ENCODE results near the gene LRRK2.
"Not testable (repeated sequence)": the region's sequence is repeated elsewhere in the genome, so short reads cannot be mapped to it uniquely, and the experiment has no call there.

DNA sequence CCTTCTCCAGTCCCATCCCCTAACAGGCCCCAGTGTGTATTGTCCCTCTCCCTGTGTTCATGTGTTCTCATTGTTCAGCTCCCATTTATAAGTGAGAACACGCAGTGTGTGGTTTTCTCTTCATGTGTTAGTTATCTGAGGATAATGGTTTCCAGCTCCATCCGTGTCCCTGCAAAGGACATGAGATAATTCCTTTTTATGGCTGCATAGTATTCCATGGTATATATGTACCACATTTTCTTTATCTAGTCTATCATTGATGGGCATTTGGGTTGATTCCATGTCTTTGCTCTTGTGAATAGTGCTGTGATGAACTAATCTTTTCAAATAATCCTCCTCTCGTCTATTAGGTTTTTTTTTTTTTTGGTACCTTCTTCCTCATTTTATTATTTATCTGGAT lies 25.9 kb downstream of the LRRK2 start:
- TF ChIP-seq, protein P1, sequence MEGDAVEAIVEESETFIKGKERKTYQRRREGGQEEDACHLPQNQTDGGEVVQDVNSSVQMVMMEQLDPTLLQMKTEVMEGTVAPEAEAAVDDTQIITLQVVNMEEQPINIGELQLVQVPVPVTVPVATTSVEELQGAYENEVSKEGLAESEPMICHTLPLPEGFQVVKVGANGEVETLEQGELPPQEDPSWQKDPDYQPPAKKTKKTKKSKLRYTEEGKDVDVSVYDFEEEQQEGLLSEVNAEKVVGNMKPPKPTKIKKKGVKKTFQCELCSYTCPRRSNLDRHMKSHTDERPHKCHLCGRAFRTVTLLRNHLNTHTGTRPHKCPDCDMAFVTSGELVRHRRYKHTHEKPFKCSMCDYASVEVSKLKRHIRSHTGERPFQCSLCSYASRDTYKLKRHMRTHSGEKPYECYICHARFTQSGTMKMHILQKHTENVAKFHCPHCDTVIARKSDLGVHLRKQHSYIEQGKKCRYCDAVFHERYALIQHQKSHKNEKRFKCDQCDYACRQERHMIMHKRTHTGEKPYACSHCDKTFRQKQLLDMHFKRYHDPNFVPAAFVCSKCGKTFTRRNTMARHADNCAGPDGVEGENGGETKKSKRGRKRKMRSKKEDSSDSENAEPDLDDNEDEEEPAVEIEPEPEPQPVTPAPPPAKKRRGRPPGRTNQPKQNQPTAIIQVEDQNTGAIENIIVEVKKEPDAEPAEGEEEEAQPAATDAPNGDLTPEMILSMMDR (IDR thresholded peaks at IDR 0.05), result not testable (repeated sequence)
- TF ChIP-seq POLR2A (IDR thresholded peaks at IDR 0.05), result not testable (repeated sequence)

Data from lower leg skin (tissue), 3 donors.